Stomach (tissue), 9 donors: ENCODE results near the gene COA8. TPM values are rescaled to one million over a fixed set of nuclear protein-coding genes. Genes with fewer than 3 reads are reported as not detected.
A peak's percentile ranks its signal among the peaks of the same experiment; 100 is the strongest.
"Not testable (repeated sequence)": the region's sequence is repeated elsewhere in the genome, so short reads cannot be mapped to it uniquely, and the experiment has no call there.

Experiments used
- DNase-seq, 2 donors: peaks; one replicate each; pipeline versions ENCODE4 v3.0.0 to v3.0.0-alpha.2; 2013 to 2019
- H3K27ac ChIP-seq, 5 donors: fragments of 200-600 bp in 4 of 5; sonication (generic) in 4 of 5; one replicate each; pipeline ENCODE4 v1.5.1; 2013 to 2019; ENCODE audit warnings: mild to moderate bottlenecking in 1 of 5, moderate library complexity in 1 of 5
- H3K27me3 ChIP-seq, 3 donors: fragments of 200-600 bp; sonication (generic); one replicate each; pipeline ENCODE4 v1.5.1; 2017 to 2019; ENCODE audit warnings: mixed run types in 1 of 3
- H3K36me3 ChIP-seq, 4 donors: fragments of 200-600 bp; sonication (generic); 1 replicate in 3 of 4; 2 replicates in 1 of 4; pipeline ENCODE4 v1.5.1; 2016 to 2019
- H3K4me1 ChIP-seq, 4 donors: fragments of 200-600 bp; sonication (generic); one replicate each; pipeline ENCODE4 v1.5.1; 2016 to 2019
- H3K4me3 ChIP-seq, 4 donors: fragments of 200-600 bp; sonication (generic) in 3 of 4; one replicate each; pipeline ENCODE4 v1.5.1; 2016 to 2019; ENCODE audit warnings: mild to moderate bottlenecking in 1 of 4
- H3K9me3 ChIP-seq, 4 donors: fragments of 200-600 bp; sonication (generic); one replicate each; pipeline ENCODE4 v1.5.1; 2016 to 2019
- CTCF ChIP-seq, 7 experiments: fragments of 450-650 bp in 4 of 7; fragments of 200-600 bp in 3 of 7; sonication (generic) in 3 of 7; IDR thresholded peaks; one replicate each; pipeline ENCODE4 v1.5.1; 2016 to 2019; ENCODE audit warnings: antibody characterized with exemption in 7 of 7, control low read depth in 2 of 7, mild to moderate bottlenecking in 1 of 7
- EP300 ChIP-seq: sonication (generic); formaldehyde crosslinking; IDR thresholded peaks from one replicate; pipeline ENCODE4 v1.6.1; 2017; ENCODE audit warnings: antibody characterized with exemption
- POLR2A ChIP-seq, 4 donors: fragments of 450-650 bp; IDR thresholded peaks; one replicate each; pipeline ENCODE4 v1.6.1; 2016; ENCODE audit warnings: antibody characterized with exemption in 4 of 4, control low read depth in 2 of 4, mild to moderate bottlenecking in 1 of 4, moderate library complexity in 1 of 4
- POLR2AphosphoS5 ChIP-seq, 3 donors: sonication (generic); formaldehyde crosslinking; IDR thresholded peaks; one replicate each; pipeline ENCODE4 v1.6.1; 2016; ENCODE audit warnings: antibody characterized with exemption in 3 of 3
- WGBS, 5 donors: extraction: QIAGEN DNeasy Blood & Tissue Kit in 3 of 5; methylation state at CpG; one replicate each; pipeline versions ENCODE4 v1.1.5 to v1.1.7; 2013 to 2018; 5-methylcytosine and 5-hydroxymethylcytosine counted together
- intact Hi-C: fragments of 100-400 bp; cut with DNase I; formaldehyde crosslinking; loops from one replicate; pipeline ENCODE4 v1.15.1; 2023; ENCODE audit warnings: low total_unique reads
- polyA plus RNA-seq, 3 donors: library from polyadenylated mRNA; stranded (reverse); fragments of 200-250 nt; gene quantifications; one replicate each; pipeline ENCODE4 v1.2.3, GENCODE V29; 2013
- total RNA-seq, 5 donors: library from RNA; depleted of rRNA; stranded (reverse); fragments of >200 nt; gene quantifications; one replicate each; pipeline versions ENCODE4 v1.1.0 to v1.2.3, GENCODE V29; 2014 to 2016
- donor health status: healthy with polysubstance abuse.
- donor health status: Bipolar disorder and iron deficiency.
- donor health status: healthy.

The COA8 gene
- total and polyA plus RNA-seq, 8 donors = 6.4 to 96.5 (median 21.0) TPM

- peaks cover 16 to 23% (median 19%) of the 10 kb centered on the region in 4 donors for H3K4me1 ChIP-seq
- intact Hi-C loops = no loop called here
- TF ChIP-seq EP300 (no peak), POLR2A (IDR thresholded peaks at IDR 0.05) (no peak), CTCF (IDR thresholded peaks at IDR 0.05) (no peak), POLR2AphosphoS5 (IDR thresholded peaks at IDR 0.05) (no peak)
- 83 to 96% (median 92%) methylated on average over 5 of the region's 5 CpGs for WGBS, 5 donors
- no peaks in the 10 kb centered on the region for H3K9me3 ChIP-seq
- no peak overlapping the region for H3K27ac ChIP-seq
- no peak overlapping the region for H3K4me3 ChIP-seq
- H3K36me3 ChIP-seq = no peaks in the 10 kb centered on the region
- peaks cover 0 to 18% (median 6%) of the 10 kb centered on the region in 3 donors for H3K27me3 ChIP-seq
- DNase-seq = no peak
Measured at GRCh38 chr14:103604620-103605019, 41.9 kb downstream of the COA8 start.

- intact Hi-C loops = no loop called here
- Histone ChIP-seq H3K36me3 (no peaks in the 10 kb centered on the region), H3K9me3 (peaks cover 0 to 17% (median 11%) of the 10 kb centered on the region in 4 donors), H3K27ac (no peak overlapping the region), H3K27me3 (peaks cover 0 to 18% (median 6%) of the 10 kb centered on the region in 3 donors), H3K4me3 (peak overlapping the region in 3 of 4 donors; percentile 27 to 33 (median 28)), H3K4me1 (peaks cover 16 to 23% (median 19%) of the 10 kb centered on the region in 4 donors)
- whole genome bisulfite sequencing, 5 donors = 2 to 5% (median 4%) methylated on average over 25 of the region's 25 CpGs
- TF ChIP-seq POLR2AphosphoS5 (IDR thresholded peaks at IDR 0.05) (peak; percentile 67 to 93 (median 83)), EP300 (no peak), POLR2A (IDR thresholded peaks at IDR 0.05) (no peak), CTCF (IDR thresholded peaks at IDR 0.05) (no peak)
- peak; percentile 52 to 94 for DNase-seq
Measured at GRCh38 chr14:103606963-103607668, 44.4 kb downstream of the COA8 start.

- H3K27ac ChIP-seq = no peak overlapping the region
- H3K27me3 ChIP-seq = peaks cover 0 to 18% (median 6%) of the 10 kb centered on the region in 3 donors
- H3K4me1 ChIP-seq = peaks cover 16 to 23% (median 19%) of the 10 kb centered on the region in 4 donors
- peaks cover 0 to 17% (median 11%) of the 10 kb centered on the region in 4 donors for H3K9me3 ChIP-seq
- H3K36me3 ChIP-seq = no peaks in the 10 kb centered on the region
- H3K4me3 ChIP-seq = peak overlapping the region in 3 of 4 donors; percentile 27 to 33 (median 28)
- no peak for TF ChIP-seq CTCF (IDR thresholded peaks at IDR 0.05)
- DNase-seq = no peak
- intact Hi-C loops = no loop called here
- WGBS, 5 donors = 25 to 34% (median 32%) methylated on average over 14 to 15 of the region's 15 CpGs
Measured at GRCh38 chr14:103607822-103608221, 45.1 kb downstream of the COA8 start.

GRCh38 chr14:103609081-103609480, 46.3 kb downstream of the COA8 start:
- H3K27ac ChIP-seq, H3K36me3 ChIP-seq, H3K4me3 ChIP-seq, DNase-seq, intact Hi-C loops: not testable (repeated sequence)
- Histone ChIP-seq H3K27me3 (peaks cover 0 to 18% (median 6%) of the 10 kb centered on the region in 3 donors), H3K9me3 (peaks cover 0 to 17% (median 11%) of the 10 kb centered on the region in 4 donors), H3K4me1 (peaks cover 16 to 23% (median 19%) of the 10 kb centered on the region in 4 donors)
- 87 to 98% (median 93%) methylated on average over 4 of the region's 4 CpGs for WGBS, 5 donors

- no peak overlapping the region for H3K4me3 ChIP-seq
Measured at GRCh38 chr14:103611215-103611614, 48.5 kb downstream of the COA8 start.

More at GRCh38 chr14:103611215-103611614, 48.5 kb downstream of the COA8 start:
- Histone ChIP-seq H3K27ac (no peak overlapping the region), H3K9me3 (peaks cover 0 to 17% (median 11%) of the 10 kb centered on the region in 4 donors), H3K4me1 (peaks cover 16 to 23% (median 19%) of the 10 kb centered on the region in 4 donors), H3K36me3 (no peaks in the 10 kb centered on the region), H3K27me3 (peaks cover 0 to 18% (median 6%) of the 10 kb centered on the region in 3 donors)
- no peak for DNase-seq
- WGBS, 5 donors = 84 to 98% (median 92%) methylated on average over 2 of the region's 2 CpGs
- intact Hi-C loops = no loop called here
- TF ChIP-seq POLR2A (IDR thresholded peaks at IDR 0.05) (no peak), EP300 (no peak), POLR2AphosphoS5 (IDR thresholded peaks at IDR 0.05) (no peak), CTCF (IDR thresholded peaks at IDR 0.05) (no peak)
